Peyer's patch (tissue), 4 donors: ENCODE results near the gene ANGPTL1. TPM values are rescaled to one million over a fixed set of nuclear protein-coding genes. Genes with fewer than 3 reads are reported as not detected.

Source experiments
- DNase-seq, 3 donors: peaks; one replicate each; pipeline ENCODE4 v3.0.0-alpha.2; 2017 to 2019
- H3K27ac ChIP-seq, 4 donors: fragments of 200-600 bp; sonication (generic); one replicate each; pipeline ENCODE4 v1.5.1; 2016 to 2019
- H3K27me3 ChIP-seq, 2 donors: fragments of 200-600 bp; sonication (generic); one replicate each; pipeline ENCODE4 v1.5.1; 2019
- H3K36me3 ChIP-seq, 3 donors: fragments of 200-600 bp; sonication (generic); one replicate each; pipeline ENCODE4 v1.5.1; 2016 to 2019
- H3K4me1 ChIP-seq, 4 donors: fragments of 200-600 bp; sonication (generic); one replicate each; pipeline ENCODE4 v1.5.1; 2016 to 2019
- H3K4me3 ChIP-seq, 4 donors: fragments of 200-600 bp; sonication (generic); 1 replicate in 3 of 4; 2 replicates in 1 of 4; pipeline ENCODE4 v1.5.1; 2016 to 2019; ENCODE audit warnings: mild to moderate bottlenecking in 1 of 4
- H3K9me3 ChIP-seq, 4 donors: fragments of 200-600 bp; sonication (generic); one replicate each; pipeline ENCODE4 v1.5.1; 2016 to 2019; ENCODE audit warnings: mild to moderate bottlenecking in 1 of 4
- CTCF ChIP-seq, 6 experiments: fragments of 450-650 bp in 4 of 6; fragments of 200-600 bp in 2 of 6; sonication (generic) in 1 of 6; IDR thresholded peaks; one replicate each; pipeline ENCODE4 v1.5.1; 2017 to 2019; ENCODE audit warnings: antibody characterized with exemption in 6 of 6, mild to moderate bottlenecking in 3 of 6, moderate library complexity in 1 of 6
- POLR2A ChIP-seq, 2 donors: fragments of 450-650 bp; IDR thresholded peaks; one replicate each; pipeline ENCODE4 v1.5.1; 2017; ENCODE audit warnings: antibody characterized with exemption in 2 of 2, mild to moderate bottlenecking in 2 of 2, moderate library complexity in 2 of 2
- total RNA-seq, 4 donors: library from RNA; depleted of rRNA; stranded (reverse); fragments of >200 nt; gene quantifications; one replicate each; pipeline ENCODE4 v1.1.0, GENCODE V29; 2016

Gene ANGPTL1
- total RNA-seq, 4 donors from 2014 or later: 7.2 to 17.0 (median 13.9) TPM

- TF ChIP-seq POLR2A (IDR thresholded peaks at IDR 0.05) (no peak), CTCF (IDR thresholded peaks at IDR 0.05) (no peak)
- no peaks in the 10 kb centered on the region for H3K27me3 ChIP-seq
- no peak overlapping the region for H3K27ac ChIP-seq
- H3K4me3 ChIP-seq: no peak overlapping the region
- no peaks in the 10 kb centered on the region for H3K4me1 ChIP-seq
- H3K9me3 ChIP-seq: no peaks in the 10 kb centered on the region
- H3K36me3 ChIP-seq: peaks cover 0 to 19% (median 0%) of the 10 kb centered on the region in 3 donors
- no peak for DNase-seq
Measured at GRCh38 chr1:178806665-178807300, 64.1 kb downstream of the ANGPTL1 start.

GRCh38 chr1:178802873-178803272 is 68.0 kb downstream of the ANGPTL1 start:
- Histone ChIP-seq H3K27ac (no peak overlapping the region), H3K27me3 (no peaks in the 10 kb centered on the region), H3K9me3 (no peaks in the 10 kb centered on the region), H3K4me1 (no peaks in the 10 kb centered on the region), H3K36me3 (peaks cover 0 to 7% (median 0%) of the 10 kb centered on the region in 3 donors), H3K4me3 (no peak overlapping the region)
- DNase-seq: no peak
- no peak for TF ChIP-seq CTCF (IDR thresholded peaks at IDR 0.05)
- TF ChIP-seq POLR2A (IDR thresholded peaks at IDR 0.05): no peak

Other genes with a start within 250 kb of the ANGPTL1 start
- gene RALGPS2, start 145.8 kb downstream of the ANGPTL1 start, total RNA-seq: 100 to 1,000 TPM in 1 of 4 donors, 10 to 100 TPM in 3; 25.8 to 102 (median 40.6) TPM
- gene FAM20B, start 154.8 kb upstream of the ANGPTL1 start, total RNA-seq: 10 to 100 TPM; 13.8 to 18.8 (median 17.2) TPM
- 10 to 100 TPM; 19.2 to 42.9 (median 33.9) TPM for gene TOR3A, start 211.0 kb upstream of the ANGPTL1 start, total RNA-seq